NCI-H1436 treated with DMSO at 0.1 percent for 48 hours (cell line): ENCODE results near the gene AHCYL2.
"Not testable (repeated sequence)": the region's sequence is repeated elsewhere in the genome, so short reads cannot be mapped to it uniquely, and the experiment has no call there.

Experiments used
- DNase-seq: peaks from one replicate; lab custom pipeline; 2025; lab: John Stamatoyannopoulos, UW

Gene AHCYL2

DNA sequence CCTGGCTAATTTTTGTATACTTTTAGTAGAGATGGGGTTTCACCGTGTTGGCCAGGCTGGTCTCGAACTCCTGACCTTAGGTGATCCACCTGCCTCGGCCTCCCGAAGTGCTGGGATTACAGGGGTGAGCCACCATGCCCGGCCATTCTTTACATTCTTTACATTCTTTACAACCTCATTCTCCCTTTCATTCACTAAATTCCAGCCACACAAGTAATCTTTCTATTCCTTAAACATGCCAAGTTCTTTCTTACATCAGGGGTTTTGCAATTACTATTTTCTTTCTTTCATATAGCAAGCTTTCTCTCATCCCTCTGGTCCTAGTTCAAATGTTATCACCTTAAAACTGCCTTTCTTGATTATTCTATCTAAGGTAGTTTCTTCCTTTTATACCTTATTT is 128.3 kb downstream of the AHCYL2 start:
- not testable (repeated sequence) for DNase-seq

DNA sequence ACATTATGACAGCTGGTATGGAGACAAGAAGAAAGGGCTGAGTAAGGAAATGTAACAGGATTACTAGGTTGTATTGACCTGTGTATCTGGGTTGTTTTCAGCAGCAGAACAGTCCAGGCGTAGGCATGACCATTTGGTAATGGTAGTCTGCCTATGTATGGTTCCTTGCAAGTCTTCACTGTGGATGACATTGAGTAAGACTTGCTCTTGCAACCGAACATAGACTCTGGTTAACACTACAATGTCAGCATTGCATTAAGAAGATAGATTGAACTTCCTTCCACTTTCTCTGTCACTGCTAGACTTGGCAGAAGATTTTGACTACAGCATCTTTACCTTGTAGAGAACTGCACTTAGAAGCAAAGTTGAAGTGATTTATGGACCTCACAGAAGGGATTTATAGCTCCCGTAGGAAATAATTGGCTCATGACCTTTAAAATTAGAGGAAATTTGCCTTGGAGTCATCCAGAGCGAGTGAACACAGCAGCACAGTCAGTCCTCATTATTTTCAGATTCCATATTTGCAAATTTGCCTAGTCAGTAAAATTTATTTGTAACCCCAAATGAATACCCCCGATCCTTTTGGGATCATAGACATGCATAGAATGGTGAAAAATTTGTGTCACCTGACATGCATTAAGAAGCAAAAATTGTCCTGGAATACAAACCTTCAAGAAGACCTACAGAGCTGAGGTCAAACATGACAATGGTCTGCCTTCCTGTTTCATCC is 129.8 kb downstream of the AHCYL2 start:
- DNase-seq: no peak

DNA sequence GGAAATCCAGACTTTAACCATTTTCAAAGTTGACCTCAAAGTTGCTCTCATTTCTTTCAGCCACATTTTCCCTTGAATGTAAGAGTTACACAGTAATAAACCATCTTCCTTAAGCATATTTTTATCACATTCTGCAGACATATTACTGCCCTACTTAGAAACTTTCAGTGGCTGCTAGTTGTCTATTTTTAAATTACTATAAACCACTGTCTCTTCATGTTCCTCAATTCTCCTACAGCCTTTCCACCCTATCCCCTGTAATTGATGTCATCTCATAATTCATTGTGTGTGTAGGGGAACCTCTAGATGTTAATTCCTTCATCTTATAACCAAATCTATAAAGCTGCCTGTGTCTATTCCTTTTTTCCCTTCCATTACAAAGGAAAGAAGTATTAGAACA is 131.3 kb downstream of the AHCYL2 start:
- DNase-seq: no peak

DNA sequence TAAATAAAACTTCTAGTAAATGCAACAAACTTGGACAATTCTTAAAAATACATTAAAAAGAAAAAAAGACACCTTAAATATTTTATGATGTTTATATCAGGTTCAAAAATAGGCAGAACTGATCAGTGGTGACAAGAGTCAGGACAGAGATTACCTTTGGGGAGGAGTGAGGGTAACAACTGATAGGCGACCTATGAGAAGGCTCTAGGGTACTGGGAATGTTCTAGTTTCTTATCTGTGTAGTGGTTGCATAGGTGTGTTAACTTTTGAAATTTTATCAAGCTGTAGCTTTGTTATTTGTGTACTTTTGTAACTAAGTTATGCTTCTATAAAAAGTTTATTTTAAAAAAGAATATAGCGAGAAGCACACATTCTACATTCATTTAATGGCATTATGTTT is 134.3 kb downstream of the AHCYL2 start:
- no peak for DNase-seq

DNA sequence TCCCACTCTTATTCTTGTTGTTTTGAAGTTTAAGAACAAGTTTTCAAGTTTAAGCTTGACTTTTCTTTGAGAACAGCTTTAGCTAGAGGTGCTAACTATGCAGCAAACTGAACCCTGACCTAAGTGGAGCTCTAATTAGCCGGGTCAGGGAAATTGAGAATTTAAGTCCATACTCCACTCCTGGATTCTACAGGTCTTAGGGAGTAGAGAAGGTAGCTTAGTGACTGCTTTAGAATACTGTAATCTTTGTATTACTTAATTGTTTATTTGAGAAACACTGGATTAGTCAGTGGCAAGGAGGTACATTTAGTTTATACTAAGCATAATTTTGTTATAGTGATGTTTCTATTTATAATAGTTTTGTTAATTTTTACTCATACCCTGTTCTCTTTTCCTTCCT is 134.8 kb downstream of the AHCYL2 start:
- no peak for DNase-seq

DNA sequence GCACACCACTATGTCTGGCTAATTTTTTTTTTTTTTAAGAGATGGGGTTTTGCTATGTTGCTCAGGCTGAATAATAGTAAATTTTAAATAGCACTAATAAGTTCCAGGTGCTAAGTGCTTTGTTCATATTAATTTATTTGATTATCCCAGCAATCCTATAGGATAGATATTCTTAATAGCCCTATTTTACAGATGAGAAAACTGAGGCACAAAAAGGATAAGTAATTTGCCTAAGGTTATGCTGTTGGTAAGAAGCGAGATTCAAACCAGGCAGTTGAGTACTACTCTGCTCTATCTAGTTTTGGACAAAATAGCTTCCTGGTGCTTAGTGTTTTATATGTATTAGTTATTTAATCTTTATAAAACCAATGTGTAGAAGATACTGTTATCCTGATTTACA is 136.9 kb downstream of the AHCYL2 start:
- DNase-seq: no peak

DNA sequence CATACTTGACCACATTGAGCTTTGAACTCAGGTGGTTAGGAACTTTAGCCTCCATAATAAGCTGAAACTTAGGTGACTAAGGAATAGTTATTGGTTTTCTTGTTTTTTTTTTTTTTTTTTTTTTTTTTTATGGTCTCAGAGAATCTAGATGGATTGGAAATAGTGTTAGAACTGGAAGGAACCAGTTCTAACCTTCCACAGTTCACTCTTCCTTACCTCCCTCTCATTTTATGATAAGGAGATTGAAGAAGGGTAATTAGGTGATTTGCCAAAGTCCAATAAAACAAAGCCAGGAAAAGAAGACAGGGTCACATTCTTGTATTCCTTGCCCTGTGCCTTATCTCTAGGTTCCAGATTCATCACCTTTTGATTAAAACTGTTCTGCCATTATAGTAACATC is 137.7 kb downstream of the AHCYL2 start:
- no peak for DNase-seq

DNA sequence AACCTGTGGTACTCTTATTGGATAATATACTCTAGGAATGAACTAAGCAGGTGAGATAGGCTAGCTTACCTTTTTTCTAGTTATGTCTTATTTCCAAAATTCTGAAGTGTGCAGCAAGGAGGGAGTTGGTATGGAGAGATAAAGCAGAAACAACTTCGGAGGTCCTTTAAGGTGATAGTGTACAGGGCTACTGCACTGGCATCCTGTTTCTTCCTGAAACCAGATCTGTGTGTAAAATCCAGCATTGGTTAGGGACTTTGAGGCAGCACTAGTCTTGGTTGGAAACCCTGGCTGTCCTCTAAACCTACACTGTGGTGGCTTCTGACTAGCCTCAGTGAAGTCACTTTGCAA is 142.5 kb downstream of the AHCYL2 start:
- DNase-seq: no peak

DNA sequence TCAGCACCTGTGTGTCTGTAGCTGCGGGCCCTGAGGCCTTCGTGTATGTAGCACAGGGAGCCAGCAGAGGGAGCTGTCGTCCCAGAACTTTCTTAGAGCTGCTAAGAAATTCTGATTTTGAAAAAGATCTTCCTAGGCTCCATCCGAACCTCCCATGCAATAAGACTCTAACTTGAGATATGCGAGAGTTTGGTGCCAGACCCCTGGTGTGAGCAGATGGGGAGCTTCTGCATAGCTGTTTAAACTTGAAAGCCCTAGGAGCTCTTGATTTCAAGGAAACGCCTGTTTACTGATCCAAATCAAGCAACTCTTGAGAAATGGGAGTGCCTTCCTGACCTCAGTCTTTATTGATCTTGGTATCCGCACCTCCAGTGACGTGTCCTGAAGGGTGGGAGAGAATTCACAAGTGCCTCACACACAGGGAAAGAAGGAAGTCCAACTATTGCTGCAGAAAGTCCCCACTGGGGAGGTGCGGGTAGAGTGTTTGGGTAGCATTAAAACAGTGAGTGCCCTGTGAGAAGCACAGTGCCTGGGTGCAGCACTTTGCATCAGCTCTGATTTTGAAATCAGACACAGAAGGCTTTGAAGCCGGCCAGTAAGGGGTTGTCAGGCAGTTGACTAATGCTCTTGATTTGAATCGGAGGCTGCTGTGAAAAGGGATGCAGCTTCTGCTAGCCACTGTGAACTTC is 143.0 kb downstream of the AHCYL2 start:
- no peak for DNase-seq

DNA sequence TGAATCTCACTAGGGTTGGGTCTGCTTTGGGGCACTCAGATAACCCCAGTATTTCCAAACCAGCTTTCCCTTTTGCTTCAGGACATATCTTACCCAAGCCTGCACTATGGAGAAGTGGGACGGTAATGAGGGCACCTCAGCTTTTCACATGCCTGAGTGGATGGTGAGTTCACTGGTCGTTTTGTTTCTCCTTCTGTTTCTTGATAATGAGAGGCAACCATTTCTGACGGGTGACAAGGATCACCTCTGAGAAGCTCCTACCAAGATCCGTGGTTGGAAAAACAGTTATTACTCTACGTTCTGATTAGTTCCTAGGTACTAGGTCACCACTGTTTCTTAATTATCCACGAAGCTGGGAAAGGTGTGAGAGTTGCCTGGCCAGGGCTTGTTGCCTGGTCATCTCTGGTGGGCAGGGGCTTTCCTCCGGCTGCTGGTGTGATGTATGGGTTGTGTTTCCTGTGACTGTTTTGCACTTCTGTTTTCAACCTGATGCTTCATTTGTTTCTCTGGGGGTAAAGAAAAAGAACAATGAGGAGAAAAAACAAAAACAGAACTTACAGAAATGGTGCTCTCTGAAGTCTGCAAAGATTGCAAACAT is 143.7 kb downstream of the AHCYL2 start:
- no peak for DNase-seq

DNA sequence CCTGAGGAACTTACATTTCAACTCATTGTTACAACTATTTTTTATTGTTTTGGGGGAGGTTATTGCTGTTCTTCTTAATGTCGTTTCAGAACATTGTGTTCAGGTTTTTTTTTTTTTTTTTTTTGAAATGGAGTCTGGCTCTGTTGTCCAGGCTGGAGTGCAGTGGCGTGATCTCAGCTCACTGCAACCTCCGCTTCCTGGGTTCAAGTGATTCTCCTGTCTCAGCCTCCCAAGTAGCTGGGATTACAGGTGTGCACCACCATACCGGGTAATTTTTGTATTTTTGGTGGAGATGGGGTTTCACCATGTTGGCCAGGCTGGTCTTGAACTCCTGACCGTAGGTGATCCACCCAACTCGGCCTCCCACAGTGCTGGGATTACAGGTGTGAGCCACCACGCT is 144.6 kb downstream of the AHCYL2 start:
- DNase-seq: not testable (repeated sequence)

DNA sequence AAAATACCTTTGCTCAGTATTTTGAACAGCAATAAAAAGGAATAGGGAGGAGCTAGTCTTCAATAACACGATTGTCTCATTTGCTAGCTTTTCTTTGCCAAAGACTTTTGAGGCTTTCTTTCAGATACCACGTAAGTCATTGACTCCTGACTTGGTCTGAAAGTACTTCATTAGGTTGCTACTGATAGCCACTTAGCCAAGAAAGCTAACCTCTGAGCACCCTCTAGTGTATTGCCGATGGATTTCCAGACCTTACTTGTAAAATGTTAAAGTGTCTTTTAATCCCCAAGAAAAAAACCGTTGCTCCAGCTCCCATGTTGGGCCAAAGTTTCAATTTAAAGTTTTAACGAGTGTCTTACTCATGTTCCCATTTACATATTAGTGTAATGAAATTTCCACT is 146.0 kb downstream of the AHCYL2 start:
- DNase-seq: no peak

DNA sequence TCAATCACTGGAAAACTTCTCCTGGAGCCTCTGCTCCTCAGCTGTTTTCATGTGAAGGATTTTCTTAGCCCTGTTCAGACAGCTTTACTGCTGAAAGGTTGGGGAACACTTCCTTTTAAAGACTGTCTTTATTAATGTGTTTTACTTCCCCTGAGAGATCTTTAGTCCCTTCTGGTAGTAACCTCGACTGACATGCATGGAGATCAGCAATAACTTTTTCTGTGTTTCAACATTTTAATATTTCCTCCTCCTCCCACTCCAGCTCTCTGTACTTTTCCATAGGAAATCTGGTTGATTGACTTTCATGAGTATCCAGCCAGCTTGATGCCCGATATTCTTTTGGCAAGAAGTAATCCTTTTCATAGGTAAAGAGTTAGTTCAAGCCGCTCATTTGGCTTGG is 146.7 kb downstream of the AHCYL2 start:
- DNase-seq: no peak

DNA sequence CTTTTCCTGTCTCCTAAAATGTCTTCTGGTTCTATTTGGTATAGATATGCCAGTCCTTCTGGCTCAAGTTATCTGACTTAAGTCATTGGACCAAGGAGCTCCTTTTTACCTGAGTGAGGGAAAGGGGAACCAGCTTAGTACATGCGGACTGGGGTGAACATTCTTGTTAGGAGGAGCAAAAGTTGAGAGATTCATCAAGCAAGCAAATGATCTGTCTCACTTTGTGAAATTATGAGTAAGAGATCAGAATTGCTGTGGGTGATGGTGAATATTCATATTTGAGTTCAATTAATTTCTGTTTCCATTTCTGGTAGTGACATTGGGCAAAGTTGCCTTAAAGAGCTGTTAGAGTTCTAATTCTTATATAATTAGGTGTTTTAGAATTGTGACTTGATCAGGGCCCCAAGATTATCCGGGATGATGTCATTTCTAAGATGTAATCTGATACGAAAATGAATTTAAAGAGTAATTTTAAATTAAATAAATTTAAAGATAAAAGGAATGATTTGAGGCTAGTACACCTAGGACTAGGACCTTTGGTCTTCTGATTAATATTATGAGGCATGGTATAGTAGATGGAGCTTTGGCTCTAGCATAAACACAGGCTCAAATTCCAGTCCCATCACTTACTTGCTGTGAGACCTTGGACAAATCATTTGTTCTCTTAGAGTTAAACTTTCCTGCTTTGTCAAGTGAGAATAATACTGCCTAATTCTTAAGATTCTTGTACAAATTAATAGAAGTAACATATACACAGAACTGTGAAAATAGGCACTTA is 149.0 kb downstream of the AHCYL2 start:
- no peak for DNase-seq

DNA sequence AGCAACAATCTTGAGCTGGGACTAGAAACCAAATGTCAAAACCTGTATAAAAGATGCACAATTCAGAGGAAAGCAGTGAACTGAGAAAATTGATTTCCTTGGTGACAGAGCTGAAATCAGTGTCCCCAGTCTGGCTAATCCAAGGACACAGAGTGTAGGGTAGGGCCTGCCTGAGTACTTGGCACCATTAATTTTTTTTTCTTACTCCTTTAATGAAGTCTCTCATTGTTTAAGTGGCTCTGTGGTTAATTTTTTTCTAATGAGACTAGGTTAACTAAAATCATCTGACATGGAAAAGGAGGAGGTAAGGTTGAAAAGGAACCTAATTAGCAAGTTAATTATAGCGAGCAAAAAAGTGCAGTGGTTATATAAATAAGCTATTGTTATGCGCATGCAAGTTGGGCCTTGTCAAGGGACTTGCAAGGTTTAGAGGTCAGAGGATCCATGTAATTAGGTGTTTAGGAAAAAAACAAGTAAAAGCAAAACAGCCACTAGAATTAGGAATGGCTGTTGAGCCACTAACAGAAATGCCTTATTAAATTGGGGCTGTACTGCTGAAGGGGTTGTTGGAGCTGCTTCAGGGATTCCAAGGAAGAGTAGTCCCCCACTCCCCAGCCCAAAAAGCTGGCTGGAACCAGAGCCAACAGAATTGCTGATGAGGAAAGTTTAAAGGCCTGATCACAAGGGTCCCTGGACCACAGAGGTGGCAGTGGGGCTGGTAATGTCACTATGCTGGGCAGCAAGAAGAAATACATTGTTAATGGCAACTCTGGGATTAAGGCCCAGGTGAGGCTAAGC is 150.5 kb downstream of the AHCYL2 start:
- no peak for DNase-seq

DNA sequence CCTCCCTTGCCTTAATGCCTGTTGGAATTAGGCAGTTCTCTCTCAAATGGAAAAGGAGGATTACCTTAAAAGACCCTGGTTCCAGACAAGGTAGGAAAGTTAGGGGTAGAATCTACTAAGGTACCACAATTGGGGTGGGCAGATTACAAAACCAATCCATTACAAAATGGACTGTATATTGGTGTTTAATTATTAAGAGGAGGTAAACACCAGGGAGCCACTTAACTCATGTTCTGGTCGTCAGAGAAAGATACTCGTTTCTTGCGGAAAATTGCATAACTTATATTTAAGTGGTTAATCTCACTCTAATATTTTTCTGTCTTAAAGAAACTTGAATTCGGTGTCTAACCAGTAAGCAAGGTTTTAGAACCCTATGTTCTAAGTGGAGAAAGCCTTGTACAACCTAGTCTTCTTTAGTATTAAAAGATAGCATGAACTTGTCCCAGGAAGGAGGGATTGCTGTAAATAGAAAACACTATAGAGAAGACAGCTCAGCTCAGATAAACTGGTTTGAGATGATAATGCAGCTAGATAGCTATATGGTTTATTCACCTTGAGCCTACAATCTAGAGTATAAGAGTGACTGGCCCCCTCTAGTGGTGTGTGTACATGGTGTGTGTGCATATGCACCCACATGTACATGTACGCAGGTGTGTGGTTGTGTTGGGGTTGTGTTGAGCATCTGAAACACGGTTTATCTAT is 151.4 kb downstream of the AHCYL2 start:
- no peak for DNase-seq

DNA sequence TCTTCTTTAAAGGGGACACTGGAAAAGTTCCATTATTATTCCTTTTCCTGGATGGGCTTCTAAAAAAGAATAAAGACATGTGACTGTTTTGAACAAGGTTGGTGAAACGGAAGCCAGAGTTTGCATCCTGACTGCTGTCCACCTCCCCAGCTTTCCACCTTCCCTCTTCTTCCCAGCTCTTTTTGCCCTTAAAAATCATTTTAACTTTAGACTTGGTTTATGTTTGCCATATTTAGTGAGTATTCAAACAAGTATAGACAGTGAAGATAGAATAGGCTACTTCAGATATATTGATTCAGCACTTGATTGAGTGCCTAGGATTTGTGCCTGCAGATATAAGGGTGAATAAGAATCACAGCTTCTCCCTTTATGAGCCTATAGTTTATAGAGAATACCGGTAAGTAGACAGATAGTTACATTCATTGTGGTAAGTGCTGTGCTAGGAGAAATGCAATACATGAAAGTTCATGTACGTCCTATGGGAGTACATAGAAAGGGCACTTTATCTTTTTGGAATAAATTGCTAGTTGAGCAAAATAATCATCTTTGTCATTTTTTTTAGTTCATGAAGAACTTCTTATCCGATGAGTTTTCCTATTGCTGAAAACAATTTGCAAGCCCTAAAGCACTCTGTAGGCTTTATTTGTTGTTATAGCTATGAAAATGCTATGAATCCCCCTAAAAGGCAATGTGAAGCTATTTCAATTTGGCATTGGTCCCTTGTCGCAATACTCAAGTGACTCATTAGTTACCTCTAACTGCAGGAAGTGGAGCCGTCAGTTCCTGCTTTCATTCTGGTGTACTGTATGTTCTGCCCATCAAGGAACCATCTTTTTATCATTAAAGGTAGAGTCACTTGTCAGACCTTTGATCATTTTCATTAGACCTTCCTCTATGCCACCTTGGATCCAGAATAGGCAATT is 152.2 kb downstream of the AHCYL2 start:
- no peak for DNase-seq

DNA sequence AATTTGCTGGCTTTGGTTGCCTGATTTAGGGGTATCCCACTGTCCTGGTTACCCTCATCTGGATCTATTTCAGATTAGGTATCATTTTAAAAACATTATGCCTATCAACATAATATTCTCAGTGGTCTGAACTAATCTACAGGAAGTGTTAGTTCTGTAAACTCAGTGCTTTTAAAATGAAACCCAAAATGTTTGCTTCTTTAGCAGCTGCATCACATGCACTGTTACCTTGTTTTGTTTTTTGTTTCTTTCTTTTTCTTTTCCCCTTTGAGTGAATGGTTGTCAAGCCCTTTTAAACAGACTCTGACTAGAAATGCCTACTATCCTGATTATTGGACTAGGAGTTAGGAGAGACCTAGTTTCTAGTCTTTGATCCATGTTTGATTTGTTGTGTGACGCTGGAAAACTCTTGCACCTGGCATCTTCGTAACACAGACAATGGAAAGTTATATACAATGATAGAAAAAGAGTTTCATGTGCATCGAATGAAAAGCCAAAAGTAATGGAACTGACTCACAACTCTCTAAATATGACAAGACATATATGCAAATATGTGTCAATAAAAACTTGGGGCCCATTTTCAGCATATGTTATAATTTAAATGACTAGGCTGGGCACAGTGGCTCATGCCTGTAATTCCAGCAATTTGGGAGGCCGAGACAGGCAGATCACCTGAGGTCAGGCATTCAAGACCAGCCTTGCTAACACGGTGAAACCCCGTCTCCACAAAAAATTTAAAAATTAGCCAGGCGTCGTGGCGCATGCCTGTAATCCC is 157.1 kb downstream of the AHCYL2 start:
- no peak for DNase-seq

DNA sequence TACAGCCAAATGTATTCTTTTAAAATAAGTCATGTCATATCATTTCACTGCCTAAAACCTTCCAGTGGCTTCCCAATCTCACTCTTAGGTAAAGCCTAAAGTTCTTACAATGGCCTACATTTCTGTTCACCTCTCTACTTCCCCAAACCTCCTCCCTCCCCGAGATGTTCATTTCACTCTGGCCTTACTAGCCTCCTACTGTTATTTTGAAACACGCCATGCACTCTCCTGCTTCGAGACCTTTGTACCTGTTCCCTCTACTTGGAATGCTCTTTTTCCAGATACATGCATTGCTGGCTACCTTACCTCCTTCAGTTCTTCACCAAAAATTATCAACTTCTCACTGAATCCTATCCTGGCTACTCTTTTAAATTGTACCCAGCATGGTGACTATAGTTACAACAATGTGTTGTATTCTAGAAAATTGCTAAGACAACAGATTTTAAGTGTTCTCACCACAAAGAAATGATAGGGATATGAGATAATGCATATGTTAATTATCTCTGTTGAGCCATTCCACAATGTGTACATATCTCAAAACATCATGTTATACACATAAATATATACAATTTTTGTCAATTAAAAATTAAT is 158.8 kb downstream of the AHCYL2 start:
- no peak for DNase-seq
